ENCODE data around the gene L1CAM.

DNA sequence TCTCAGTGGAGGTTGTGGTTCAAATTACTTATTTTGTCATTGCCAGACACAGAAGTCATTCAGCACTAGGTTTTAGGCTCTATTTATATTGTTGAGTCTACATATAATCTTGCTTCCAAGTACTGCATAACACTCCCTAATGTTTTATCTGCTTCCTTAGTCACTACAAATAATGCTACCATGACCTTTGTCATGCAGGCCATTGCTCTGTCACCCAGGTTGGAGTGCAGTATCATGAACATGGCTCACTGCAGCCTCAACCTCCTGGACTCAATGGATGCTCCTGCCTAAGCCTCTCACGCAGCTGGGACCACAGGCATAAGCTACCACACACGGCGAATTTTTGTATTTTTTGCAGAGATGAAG is 32.1 kb downstream of the L1CAM start:
- TF ChIP-seq, protein P1, sequence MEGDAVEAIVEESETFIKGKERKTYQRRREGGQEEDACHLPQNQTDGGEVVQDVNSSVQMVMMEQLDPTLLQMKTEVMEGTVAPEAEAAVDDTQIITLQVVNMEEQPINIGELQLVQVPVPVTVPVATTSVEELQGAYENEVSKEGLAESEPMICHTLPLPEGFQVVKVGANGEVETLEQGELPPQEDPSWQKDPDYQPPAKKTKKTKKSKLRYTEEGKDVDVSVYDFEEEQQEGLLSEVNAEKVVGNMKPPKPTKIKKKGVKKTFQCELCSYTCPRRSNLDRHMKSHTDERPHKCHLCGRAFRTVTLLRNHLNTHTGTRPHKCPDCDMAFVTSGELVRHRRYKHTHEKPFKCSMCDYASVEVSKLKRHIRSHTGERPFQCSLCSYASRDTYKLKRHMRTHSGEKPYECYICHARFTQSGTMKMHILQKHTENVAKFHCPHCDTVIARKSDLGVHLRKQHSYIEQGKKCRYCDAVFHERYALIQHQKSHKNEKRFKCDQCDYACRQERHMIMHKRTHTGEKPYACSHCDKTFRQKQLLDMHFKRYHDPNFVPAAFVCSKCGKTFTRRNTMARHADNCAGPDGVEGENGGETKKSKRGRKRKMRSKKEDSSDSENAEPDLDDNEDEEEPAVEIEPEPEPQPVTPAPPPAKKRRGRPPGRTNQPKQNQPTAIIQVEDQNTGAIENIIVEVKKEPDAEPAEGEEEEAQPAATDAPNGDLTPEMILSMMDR (IDR thresholded peaks at IDR 0.05) = no peak
- no peak for TF ChIP-seq POLR2A (IDR thresholded peaks at IDR 0.05)
